ENCODE data around the gene TMEM229B.

TMEM229B gene

GRCh38 chr14:67510121-67510520, 21.6 kb upstream of the TMEM229B start:
- Mint-ChIP-seq H3K27me3 (peaks cover 13% of the 10 kb centered on the region), H3K27ac (peak overlapping the region; percentile 14), H3K9me3 (no peaks in the 10 kb centered on the region), H3K36me3 (ENCODE audit: low read depth) (peaks cover 6% of the 10 kb centered on the region), H3K4me3 (no peak overlapping the region), H3K4me1 (ENCODE audit: low read depth) (peaks cover 37% of the 10 kb centered on the region)
- intact Hi-C loops (cut with micrococcal nuclease) = loop anchor here (10.0 kb wide), 1 partner anchor 85 kb away; no protein-coding TSS in a partner anchor

GRCh38 chr14:67508956-67509355, 20.4 kb upstream of the TMEM229B start:
- H3K9me3 Mint-ChIP-seq = no peaks in the 10 kb centered on the region
- peaks cover 8% of the 10 kb centered on the region for H3K27me3 Mint-ChIP-seq

GRCh38 chr14:67505254-67505653, 16.7 kb upstream of the TMEM229B start:
- Mint-ChIP-seq H3K4me3 (no peak overlapping the region), H3K36me3 (ENCODE audit: low read depth) (no peaks in the 10 kb centered on the region), H3K27me3 (peaks cover 3% of the 10 kb centered on the region), H3K27ac (no peak overlapping the region), H3K4me1 (ENCODE audit: low read depth) (peaks cover 30% of the 10 kb centered on the region), H3K9me3 (no peaks in the 10 kb centered on the region)
- intact Hi-C loops (cut with micrococcal nuclease) = no loop called here

More at GRCh38 chr14:67508956-67509355, 20.4 kb upstream of the TMEM229B start:
- H3K27ac Mint-ChIP-seq = peak overlapping the region; percentile 37
- no peaks in the 10 kb centered on the region for H3K36me3 Mint-ChIP-seq (ENCODE audit: low read depth)
- intact Hi-C loops (cut with micrococcal nuclease) = no loop called here
- H3K4me1 Mint-ChIP-seq (ENCODE audit: low read depth) = peaks cover 28% of the 10 kb centered on the region
- no peak overlapping the region for H3K4me3 Mint-ChIP-seq

- intact Hi-C loops (cut with micrococcal nuclease) = no loop called here
- Mint-ChIP-seq H3K9me3 (no peaks in the 10 kb centered on the region), H3K27ac (no peak overlapping the region), H3K36me3 (ENCODE audit: low read depth) (no peaks in the 10 kb centered on the region), H3K4me3 (no peak overlapping the region), H3K4me1 (ENCODE audit: low read depth) (peaks cover 16% of the 10 kb centered on the region), H3K27me3 (peaks cover 3% of the 10 kb centered on the region)
Observed at GRCh38 chr14:67503331-67503730, 14.8 kb upstream of the TMEM229B start.

GRCh38 chr14:67502867-67503266, 14.3 kb upstream of the TMEM229B start:
- H3K9me3 Mint-ChIP-seq = no peaks in the 10 kb centered on the region
- intact Hi-C loops (cut with micrococcal nuclease) = no loop called here
- no peak overlapping the region for H3K4me3 Mint-ChIP-seq
- H3K4me1 Mint-ChIP-seq (ENCODE audit: low read depth) = peaks cover 11% of the 10 kb centered on the region
- no peaks in the 10 kb centered on the region for H3K36me3 Mint-ChIP-seq (ENCODE audit: low read depth)
- no peak overlapping the region for H3K27ac Mint-ChIP-seq
- H3K27me3 Mint-ChIP-seq = peaks cover 3% of the 10 kb centered on the region

DNA sequence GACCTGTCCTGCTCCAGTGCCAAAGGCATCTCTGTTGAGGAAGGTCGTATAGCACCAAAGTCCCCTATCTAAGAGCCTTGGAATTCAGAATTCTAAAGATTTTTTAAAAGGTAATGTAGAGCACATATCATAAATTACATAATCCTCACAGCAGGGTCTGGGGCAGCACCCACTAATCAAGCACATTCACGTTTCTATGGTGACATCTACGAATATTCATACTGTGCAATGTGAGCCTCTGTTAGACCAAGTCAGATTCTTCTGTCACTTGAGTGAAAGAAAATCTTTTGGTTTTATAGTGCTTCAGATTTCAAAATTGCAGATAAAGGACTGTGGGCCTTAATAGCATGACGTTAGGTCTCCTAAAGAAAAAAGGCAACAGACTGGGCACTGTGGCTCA, 13.1 kb upstream of the TMEM229B start:
- Mint-ChIP-seq H3K27ac (no peak overlapping the region), H3K9me3 (no peaks in the 10 kb centered on the region), H3K27me3 (peaks cover 2% of the 10 kb centered on the region), H3K4me3 (no peak overlapping the region), H3K36me3 (ENCODE audit: low read depth) (no peaks in the 10 kb centered on the region), H3K4me1 (ENCODE audit: low read depth) (peaks cover 13% of the 10 kb centered on the region)
- intact Hi-C loops (cut with micrococcal nuclease) = no loop called here

DNA sequence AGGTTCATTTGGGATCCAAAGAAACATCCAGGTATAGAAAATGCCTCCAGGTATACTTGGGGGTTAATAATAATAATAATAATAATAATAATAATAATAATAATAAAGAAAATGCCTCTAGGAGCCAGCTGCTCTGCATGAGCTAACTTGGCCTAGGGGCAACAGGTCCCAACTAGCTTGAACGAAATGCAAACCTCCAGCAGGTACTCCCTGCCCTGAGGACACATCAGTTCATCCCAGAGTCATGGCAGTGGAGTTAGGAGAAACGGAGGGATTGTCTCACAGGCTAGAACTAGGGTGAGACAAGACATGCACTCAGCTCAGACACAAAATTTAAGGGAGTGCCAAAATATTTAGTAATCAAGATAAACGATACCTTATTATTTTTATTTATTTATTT, 12.5 kb upstream of the TMEM229B start:
- intact Hi-C loops (cut with micrococcal nuclease) = no loop called here
- Mint-ChIP-seq H3K4me1 (ENCODE audit: low read depth) (peaks cover 17% of the 10 kb centered on the region), H3K9me3 (no peaks in the 10 kb centered on the region), H3K27ac (no peak overlapping the region), H3K4me3 (no peak overlapping the region), H3K36me3 (ENCODE audit: low read depth) (no peaks in the 10 kb centered on the region), H3K27me3 (no peaks in the 10 kb centered on the region)

- H3K27me3 Mint-ChIP-seq = no peaks in the 10 kb centered on the region
- no peak overlapping the region for H3K27ac Mint-ChIP-seq
- H3K4me1 Mint-ChIP-seq (ENCODE audit: low read depth) = peaks cover 16% of the 10 kb centered on the region
- H3K4me3 Mint-ChIP-seq = no peak overlapping the region
- H3K9me3 Mint-ChIP-seq = peaks cover 19% of the 10 kb centered on the region
- intact Hi-C loops (cut with micrococcal nuclease) = no loop called here
- peaks cover 11% of the 10 kb centered on the region for H3K36me3 Mint-ChIP-seq (ENCODE audit: low read depth)
Observed at GRCh38 chr14:67497716-67498115, 9.2 kb upstream of the TMEM229B start.

DNA sequence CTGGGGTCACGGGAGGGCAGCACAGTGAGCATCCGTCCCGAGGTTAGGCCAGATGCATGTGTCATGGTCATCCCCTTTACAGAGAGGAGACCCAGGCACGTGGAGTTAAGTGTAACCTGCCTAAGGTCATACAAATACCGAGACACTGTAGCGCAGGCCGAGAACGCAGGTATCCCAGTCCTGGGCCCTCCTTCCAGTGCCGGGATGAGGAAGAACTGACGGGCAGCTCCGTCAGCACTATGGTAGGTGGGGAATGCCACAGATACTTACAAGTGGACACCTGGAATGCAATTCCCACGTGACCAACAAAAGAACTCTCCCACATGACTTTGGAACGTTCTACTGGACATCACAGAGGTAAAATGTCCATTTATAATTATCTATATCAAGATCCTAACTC, 8.7 kb upstream of the TMEM229B start:
- H3K4me3 Mint-ChIP-seq = no peak overlapping the region
- peaks cover 16% of the 10 kb centered on the region for H3K4me1 Mint-ChIP-seq (ENCODE audit: low read depth)
- H3K27me3 Mint-ChIP-seq = peaks cover under 1% of the 10 kb centered on the region

GRCh38 chr14:67495827-67496226, 7.3 kb upstream of the TMEM229B start:
- peaks cover 4% of the 10 kb centered on the region for H3K27me3 Mint-ChIP-seq
- H3K4me1 Mint-ChIP-seq (ENCODE audit: low read depth) = peaks cover 17% of the 10 kb centered on the region
- H3K9me3 Mint-ChIP-seq = peaks cover 20% of the 10 kb centered on the region
- peaks cover 11% of the 10 kb centered on the region for H3K36me3 Mint-ChIP-seq (ENCODE audit: low read depth)
- intact Hi-C loops (cut with micrococcal nuclease) = no loop called here
- no peak overlapping the region for H3K4me3 Mint-ChIP-seq
- no peak overlapping the region for H3K27ac Mint-ChIP-seq

More for the DNA sequence above, 8.7 kb upstream of the TMEM229B start:
- intact Hi-C loops (cut with micrococcal nuclease) = no loop called here
- no peak overlapping the region for H3K27ac Mint-ChIP-seq
- peaks cover 11% of the 10 kb centered on the region for H3K36me3 Mint-ChIP-seq (ENCODE audit: low read depth)
- H3K9me3 Mint-ChIP-seq = peaks cover 20% of the 10 kb centered on the region

GRCh38 chr14:67493092-67493717, 4.7 kb upstream of the TMEM229B start:
- Mint-ChIP-seq H3K4me3 (no peak overlapping the region), H3K4me1 (ENCODE audit: low read depth) (peaks cover 41% of the 10 kb centered on the region), H3K9me3 (peaks cover 20% of the 10 kb centered on the region), H3K27ac (no peak overlapping the region), H3K36me3 (ENCODE audit: low read depth) (peaks cover 11% of the 10 kb centered on the region), H3K27me3 (peaks cover 4% of the 10 kb centered on the region)
- intact Hi-C loops (cut with micrococcal nuclease) = no loop called here

DNA sequence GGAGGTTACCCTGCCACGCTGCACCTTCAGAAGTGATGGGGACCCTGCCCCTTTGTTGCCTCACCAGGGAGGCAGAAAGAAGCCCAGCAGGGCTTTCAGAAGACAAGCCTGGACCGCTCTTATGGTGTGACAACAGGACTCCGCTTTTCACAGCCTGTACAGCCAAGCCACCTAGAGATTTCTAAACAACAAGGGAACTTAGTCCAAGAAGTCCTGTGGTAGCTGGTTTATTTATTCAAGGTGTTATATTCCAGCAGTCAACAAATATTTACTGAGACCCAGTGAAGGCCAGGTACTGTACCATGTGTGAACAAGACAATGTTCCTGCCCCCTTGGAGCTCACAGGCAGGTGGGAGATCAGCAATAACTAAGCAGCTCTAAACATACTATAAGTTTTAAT, 4.0 kb upstream of the TMEM229B start:
- intact Hi-C loops (cut with micrococcal nuclease) = no loop called here
- no peak overlapping the region for H3K27ac Mint-ChIP-seq
- H3K9me3 Mint-ChIP-seq = peaks cover 20% of the 10 kb centered on the region
- peaks cover 11% of the 10 kb centered on the region for H3K36me3 Mint-ChIP-seq (ENCODE audit: low read depth)
- H3K27me3 Mint-ChIP-seq = peaks cover 6% of the 10 kb centered on the region
- H3K4me3 Mint-ChIP-seq = no peak overlapping the region
- H3K4me1 Mint-ChIP-seq (ENCODE audit: low read depth) = peaks cover 48% of the 10 kb centered on the region

- H3K27ac Mint-ChIP-seq = no peak overlapping the region
- intact Hi-C loops (cut with micrococcal nuclease) = no loop called here
- H3K36me3 Mint-ChIP-seq (ENCODE audit: low read depth) = peaks cover 11% of the 10 kb centered on the region
- peaks cover 54% of the 10 kb centered on the region for H3K4me1 Mint-ChIP-seq (ENCODE audit: low read depth)
- no peak overlapping the region for H3K4me3 Mint-ChIP-seq
- peaks cover 6% of the 10 kb centered on the region for H3K27me3 Mint-ChIP-seq
- peaks cover 20% of the 10 kb centered on the region for H3K9me3 Mint-ChIP-seq
Observed at GRCh38 chr14:67491741-67492507, 3.4 kb upstream of the TMEM229B start.

GRCh38 chr14:67491285-67491684, 2.8 kb upstream of the TMEM229B start:
- Mint-ChIP-seq H3K4me1 (ENCODE audit: low read depth) (peaks cover 52% of the 10 kb centered on the region), H3K36me3 (ENCODE audit: low read depth) (peaks cover 17% of the 10 kb centered on the region), H3K9me3 (peaks cover 20% of the 10 kb centered on the region), H3K27ac (no peak overlapping the region), H3K27me3 (peaks cover 6% of the 10 kb centered on the region), H3K4me3 (no peak overlapping the region)
- intact Hi-C loops (cut with micrococcal nuclease) = no loop called here
